ENCODE data around the gene BCR.
"Not testable (repeated sequence)": the region's sequence is repeated elsewhere in the genome, so short reads cannot be mapped to it uniquely, and the experiment has no call there.

Gene BCR

GRCh38 chr22:23301591-23301990 is 121.3 kb downstream of the BCR start:
- no peak for DNase-seq (ENCODE audit: insufficient read length)
- FAIRE-seq: no peak
- TF ChIP-seq POLR2AphosphoS5 (IDR thresholded peaks at IDR 0.05; ENCODE audit: low read depth, low read length) (no peak), POLR2A (IDR thresholded peaks at IDR 0.05; ENCODE audit: low read depth, low read length) (no peak), TAF1 (IDR thresholded peaks at IDR 0.05; ENCODE audit: borderline replicate concordance, low read depth, low read length) (no peak)

GRCh38 chr22:23302171-23303002 is 122.1 kb downstream of the BCR start:
- no peak for FAIRE-seq
- TF ChIP-seq TAF1 (IDR thresholded peaks at IDR 0.05; ENCODE audit: borderline replicate concordance, low read depth, low read length): no peak
- no peak for TF ChIP-seq POLR2AphosphoS5 (IDR thresholded peaks at IDR 0.05; ENCODE audit: low read depth, low read length)
- TF ChIP-seq POLR2A (IDR thresholded peaks at IDR 0.05; ENCODE audit: low read depth, low read length): no peak
- DNase-seq (ENCODE audit: insufficient read length): no peak

GRCh38 chr22:23305321-23305910 is 125.1 kb downstream of the BCR start:
- TF ChIP-seq POLR2AphosphoS5 (IDR thresholded peaks at IDR 0.05; ENCODE audit: low read depth, low read length) (no peak), TAF1 (IDR thresholded peaks at IDR 0.05; ENCODE audit: borderline replicate concordance, low read depth, low read length) (no peak), POLR2A (IDR thresholded peaks at IDR 0.05; ENCODE audit: low read depth, low read length) (no peak)
- FAIRE-seq (no peak), DNase-seq (ENCODE audit: insufficient read length) (no peak)

- FAIRE-seq (no peak), DNase-seq (ENCODE audit: insufficient read length) (no peak)
- no peak for TF ChIP-seq POLR2A (IDR thresholded peaks at IDR 0.05; ENCODE audit: low read depth, low read length)
- no peak for TF ChIP-seq TAF1 (IDR thresholded peaks at IDR 0.05; ENCODE audit: borderline replicate concordance, low read depth, low read length)
- no peak for TF ChIP-seq POLR2AphosphoS5 (IDR thresholded peaks at IDR 0.05; ENCODE audit: low read depth, low read length)
Measured at GRCh38 chr22:23305922-23306374, 125.6 kb downstream of the BCR start.

- FAIRE-seq (no peak), DNase-seq (ENCODE audit: insufficient read length) (no peak)
- TF ChIP-seq POLR2AphosphoS5 (IDR thresholded peaks at IDR 0.05; ENCODE audit: low read depth, low read length) (no peak), TAF1 (IDR thresholded peaks at IDR 0.05; ENCODE audit: borderline replicate concordance, low read depth, low read length) (no peak), POLR2A (IDR thresholded peaks at IDR 0.05; ENCODE audit: low read depth, low read length) (no peak)
Measured at GRCh38 chr22:23306438-23306921, 126.2 kb downstream of the BCR start.

GRCh38 chr22:23306926-23307325 is 126.6 kb downstream of the BCR start:
- FAIRE-seq: no peak
- TF ChIP-seq POLR2AphosphoS5 (IDR thresholded peaks at IDR 0.05; ENCODE audit: low read depth, low read length): no peak
- no peak for TF ChIP-seq TAF1 (IDR thresholded peaks at IDR 0.05; ENCODE audit: borderline replicate concordance, low read depth, low read length)
- no peak for TF ChIP-seq POLR2A (IDR thresholded peaks at IDR 0.05; ENCODE audit: low read depth, low read length)
- DNase-seq (ENCODE audit: insufficient read length): no peak

- not testable (repeated sequence) for DNase-seq (ENCODE audit: insufficient read length); FAIRE-seq
Measured at GRCh38 chr22:23307511-23307910, 127.2 kb downstream of the BCR start.

GRCh38 chr22:23309261-23309660 is 129.0 kb downstream of the BCR start:
- not testable (repeated sequence) for FAIRE-seq; DNase-seq (ENCODE audit: insufficient read length)

GRCh38 chr22:23310443-23311097 is 130.3 kb downstream of the BCR start:
- not testable (repeated sequence) for DNase-seq (ENCODE audit: insufficient read length); FAIRE-seq

- not testable (repeated sequence) for FAIRE-seq; DNase-seq (ENCODE audit: insufficient read length)
Measured at GRCh38 chr22:23311635-23312420, 131.5 kb downstream of the BCR start.

GRCh38 chr22:23313791-23314567 is 133.7 kb downstream of the BCR start:
- no peak for FAIRE-seq
- TF ChIP-seq POLR2A (IDR thresholded peaks at IDR 0.05; ENCODE audit: low read depth, low read length) (no peak), POLR2AphosphoS5 (IDR thresholded peaks at IDR 0.05; ENCODE audit: low read depth, low read length) (no peak), TAF1 (IDR thresholded peaks at IDR 0.05; ENCODE audit: borderline replicate concordance, low read depth, low read length) (no peak)
- peak; percentile 3 for DNase-seq (ENCODE audit: insufficient read length)

Measured in GM12892 (cell line).